H1 (cell line): ENCODE measurements around the gene SFMBT2. TPM values are rescaled to one million over a fixed set of nuclear protein-coding genes. Genes with fewer than 3 reads are reported as not detected.

Experiments
- CTCF ChIA-PET: fragments of 300-600 bp; sonication (Branson Sonifier 250); formaldehyde crosslinking; loops from one replicate; lab custom pipeline; 2021; ENCODE audit not compliant: partially characterized antibody; lab: Charles Lee
- POLR2A ChIA-PET: fragments of 300-600 bp; sonication (Branson Sonifier 250); formaldehyde crosslinking; loops from one replicate; lab custom pipeline; 2021; ENCODE audit warnings: inconsistent platforms; ENCODE audit not compliant: partially characterized antibody; lab: Charles Lee
- DNase-seq, 2 experiments: peaks; one replicate each; pipeline versions ENCODE4 v3.0.0 to v3.0.0-alpha.2; 2010 to 2022; ENCODE audit warnings: low spot score in 2 of 2, low read depth in 1 of 2, mixed read lengths in 1 of 2
- FAIRE-seq: peaks from 2 replicates; lab custom pipeline; 2011; peaks lifted over from hg19 to GRCh38; lab: Jason Lieb, UNC
- H2AFZ ChIP-seq: 2 replicates; pipeline ENCODE4 v1.8.1; 2012; ENCODE audit warnings: low read length, inconsistent platforms
- H2AK5ac ChIP-seq: 2 replicates; pipeline ENCODE4 v1.6.1; 2013; ENCODE audit warnings: low read depth, low read length
- H2BK120ac ChIP-seq: replicated peaks from 2 replicates; pipeline ENCODE3; 2013; ENCODE audit warnings: low read depth, low read length, inconsistent platforms
- H2BK12ac ChIP-seq: 2 replicates; pipeline ENCODE4 v1.6.1; 2013; ENCODE audit warnings: low read depth, low read length
- H2BK15ac ChIP-seq: 2 replicates; pipeline ENCODE4 v1.6.1; 2013; ENCODE audit warnings: low read length
- H2BK20ac ChIP-seq: 2 replicates; pipeline ENCODE4 v1.6.1; 2013; ENCODE audit warnings: low read length
- H2BK5ac ChIP-seq: 2 replicates; pipeline ENCODE4 v1.6.1; 2013; ENCODE audit warnings: low read depth, low read length
- H3K14ac ChIP-seq: 2 replicates; pipeline ENCODE4 v1.6.1; 2013; ENCODE audit warnings: inconsistent platforms; ENCODE audit not compliant: insufficient read length
- H3K18ac ChIP-seq: 2 replicates; pipeline ENCODE4 v1.6.1; 2013; ENCODE audit warnings: low read length; ENCODE audit errors: extremely low read depth
- H3K23ac ChIP-seq: 2 replicates; pipeline ENCODE4 v1.6.1; 2013; ENCODE audit warnings: inconsistent platforms; ENCODE audit not compliant: insufficient read length
- H3K23me2 ChIP-seq: 2 replicates; pipeline ENCODE4 v1.6.1; 2013; ENCODE audit warnings: low read depth, low read length
- H3K27ac ChIP-seq: 2 replicates; pipeline ENCODE4 v1.6.1; 2011; ENCODE audit warnings: low read depth, low read length, inconsistent platforms
- H3K27me3 ChIP-seq, 4 experiments: replicated peaks in 1 of 4; 1 replicate in 1 of 4; 2 replicates in 3 of 4; pipeline versions ENCODE4 v1.6.1 to v1.8.1; 2011 to 2013; ENCODE audit warnings: low read length in 3 of 4, mild to moderate bottlenecking in 3 of 4, inconsistent platforms in 2 of 4, mixed read lengths in 2 of 4, moderate library complexity in 1 of 4; ENCODE audit not compliant: control insufficient read depth in 3 of 4, insufficient read depth in 3 of 4; ENCODE audit errors: extremely low read depth in 1 of 4
- H3K36me3 ChIP-seq, 4 experiments: 2 replicates each; pipeline versions ENCODE4 v1.6.1 to v1.8.1; 2011 to 2013; ENCODE audit warnings: mild to moderate bottlenecking in 4 of 4, low read length in 3 of 4, moderate library complexity in 2 of 4, control low read depth in 1 of 4, inconsistent platforms in 1 of 4; ENCODE audit not compliant: insufficient read depth in 4 of 4, control insufficient read depth in 2 of 4
- H3K4ac ChIP-seq: replicated peaks from 2 replicates; pipeline ENCODE3; 2013; ENCODE audit warnings: low read length, low read depth, mixed read lengths, inconsistent platforms; ENCODE audit not compliant: insufficient read length
- H3K4me1 ChIP-seq, 4 experiments: replicated peaks in 1 of 4; 1 replicate in 1 of 4; 2 replicates in 3 of 4; pipeline versions ENCODE4 v1.6.1 to v1.8.1; 2011 to 2013; ENCODE audit warnings: low read length in 3 of 4, inconsistent platforms in 2 of 4, mixed read lengths in 1 of 4; ENCODE audit not compliant: insufficient read depth in 4 of 4, control insufficient read depth in 3 of 4
- H3K4me2 ChIP-seq, 2 experiments: 2 replicates each; pipeline versions ENCODE4 v1.6.1 to v1.8.1; 2011 to 2013; ENCODE audit warnings: low read depth in 2 of 2, low read length in 2 of 2, control low read depth in 1 of 2, inconsistent platforms in 1 of 2, mild to moderate bottlenecking in 1 of 2; ENCODE audit not compliant: insufficient read depth in 1 of 2
- H3K4me3 ChIP-seq, 4 experiments: fragments of 200-600, 300-600 bp in 1 of 4; sonication (generic), shearing (Covaris generic), sonication (Bioruptor Twin) in 1 of 4; 2 replicates each; pipeline versions ENCODE4 v1.5.1 to v1.8.1; 2011 to 2016; ENCODE audit warnings: low read length in 4 of 4, low read depth in 3 of 4, control low read depth in 2 of 4, inconsistent platforms in 2 of 4, mild to moderate bottlenecking in 2 of 4, mixed read lengths in 1 of 4, moderate library complexity in 1 of 4; ENCODE audit not compliant: insufficient read depth in 2 of 4; ENCODE audit errors: extremely low read depth in 1 of 4
- H3K56ac ChIP-seq: replicated peaks from 2 replicates; pipeline ENCODE3; 2013; ENCODE audit warnings: low read depth, mild to moderate bottlenecking, mixed read lengths, low read length, inconsistent platforms; ENCODE audit not compliant: insufficient read length
- H3K79me1 ChIP-seq: 2 replicates; pipeline ENCODE4 v1.6.1; 2013; ENCODE audit warnings: low read depth, low read length, control low read depth
- H3K79me2 ChIP-seq, 2 experiments: 2 replicates each; pipeline versions ENCODE4 v1.6.1 to v1.8.1; 2012 to 2013; ENCODE audit warnings: low read length in 2 of 2, mild to moderate bottlenecking in 2 of 2, inconsistent platforms in 1 of 2; ENCODE audit not compliant: insufficient read depth in 2 of 2, control insufficient read depth in 1 of 2
- H3K9ac ChIP-seq, 4 experiments: replicated peaks in 1 of 4; 1 replicate in 1 of 4; 2 replicates in 3 of 4; pipeline versions ENCODE4 v1.6.1 to v1.8.1; 2011 to 2013; ENCODE audit warnings: low read depth in 3 of 4, low read length in 3 of 4, control low read depth in 2 of 4, mild to moderate bottlenecking in 2 of 4, moderate library complexity in 2 of 4, inconsistent platforms in 1 of 4; ENCODE audit errors: extremely low read depth in 1 of 4
- H3K9me3 ChIP-seq, 2 experiments: 2 replicates each; pipeline versions ENCODE4 v1.6.1 to v1.8.1; 2012 to 2013; ENCODE audit warnings: mild to moderate bottlenecking in 2 of 2, moderate library complexity in 2 of 2, control low read depth in 1 of 2, inconsistent platforms in 1 of 2, low read depth in 1 of 2, low read length in 1 of 2, mixed read lengths in 1 of 2; ENCODE audit not compliant: insufficient read depth in 2 of 2
- H4K20me1 ChIP-seq, 2 experiments: replicated peaks in 1 of 2; 2 replicates each; pipeline versions ENCODE3 to v1.8.1; 2011 to 2013; ENCODE audit warnings: inconsistent platforms in 2 of 2, low read length in 2 of 2, mild to moderate bottlenecking in 1 of 2; ENCODE audit not compliant: insufficient read depth in 2 of 2, control insufficient read depth in 1 of 2
- H4K5ac ChIP-seq: 2 replicates; pipeline ENCODE4 v1.6.1; 2013; ENCODE audit warnings: low read length, low read depth, mixed read lengths, inconsistent platforms; ENCODE audit not compliant: insufficient read length
- H4K8ac ChIP-seq: 2 replicates; pipeline ENCODE4 v1.8.0; 2013; ENCODE audit warnings: mild to moderate bottlenecking, moderate library complexity, low read length, inconsistent platforms; ENCODE audit not compliant: insufficient read depth; ENCODE audit errors: extremely low read depth
- H4K91ac ChIP-seq: replicated peaks from 2 replicates; pipeline ENCODE3; 2013; ENCODE audit warnings: low read length, mixed read lengths, inconsistent platforms; ENCODE audit not compliant: insufficient read length
- ATF2 ChIP-seq: IDR thresholded peaks from 2 replicates; pipeline ENCODE4 v1.6.1; 2012; ENCODE audit warnings: low read length, inconsistent platforms
- BRCA1 ChIP-seq: IDR thresholded peaks from 2 replicates; pipeline ENCODE4 v1.6.1; 2012; ENCODE audit warnings: low read depth, low read length, improper control_type of control experiment
- CTBP2 ChIP-seq: IDR thresholded peaks from 2 replicates; pipeline ENCODE4 v1.7.0; 2011; ENCODE audit warnings: borderline replicate concordance, mild to moderate bottlenecking, moderate library complexity, mixed read lengths, low read length; ENCODE audit not compliant: insufficient read depth, insufficient read length
- KDM1A ChIP-seq: fragments of 200-600, 300-600 bp; sonication (generic); IDR thresholded peaks from 2 replicates; pipeline ENCODE4 v1.7.1; 2016; ENCODE audit warnings: mild to moderate bottlenecking, low read length, borderline replicate concordance
- NRF1 ChIP-seq: IDR thresholded peaks from 2 replicates; pipeline ENCODE4 v1.6.1; 2011; ENCODE audit warnings: mild to moderate bottlenecking, low read depth, low read length, improper control_type of control experiment
- SIX5 ChIP-seq: IDR thresholded peaks from 2 replicates; pipeline ENCODE4 v1.6.1; 2011; ENCODE audit warnings: mild to moderate bottlenecking, low read depth, low read length
- SRF ChIP-seq: IDR thresholded peaks from 2 replicates; pipeline ENCODE4 v1.6.1; 2011; ENCODE audit warnings: mild to moderate bottlenecking, low read depth, low read length, moderate library complexity
- WGBS, 2 experiments: shearing (Covaris generic) in 1 of 2; methylation state at CpG; one replicate each; pipeline versions ENCODE4 v1.1.6 to v1.1.7; 2013 to 2015; ENCODE audit warnings: low lambda C conversion rate in 2 of 2, mixed read lengths in 2 of 2, inconsistent platforms in 1 of 2, low coverage in 1 of 2, missing lambda C conversion rate in 1 of 2; ENCODE audit not compliant: insufficient replicate concordance in 2 of 2, insufficient coverage in 1 of 2, insufficient read length in 1 of 2; ENCODE audit errors: extremely low coverage in 1 of 2, missing lambda C conversion rate in 1 of 2; 5-methylcytosine and 5-hydroxymethylcytosine counted together
- polyA plus RNA-seq, 7 experiments: library from polyadenylated mRNA; depleted of rRNA in 3 of 7; stranded (reverse) in 5 of 7; unstranded in 2 of 7; fragments of >200 nt in 5 of 7; fragments of 200-250 nt in 2 of 7; gene quantifications; 1 replicate in 5 of 7; 2 replicates in 1 of 7; 4 replicates in 1 of 7; pipeline versions ENCODE4 v1.2.1 to v1.2.3, GENCODE V29; 2011 to 2013; ENCODE audit warnings: missing spikeins in 2 of 7, mixed read lengths in 2 of 7
- total RNA-seq: library from RNA; stranded (reverse); fragmentation: NEBNext Ultra II Directional; extraction: Animal tissue kit (Norgen Biotek cat#: 25700); gene quantifications from 2 replicates; pipeline ENCODE4 v1.2.1, GENCODE V29; 2021

The SFMBT2 gene
- total and polyA plus RNA-seq, 2 of the 8 experiments (the other 6 are each of a cell fraction or from before 2014, with no cell fraction given), result 2.9 to 11.0 TPM

- ChIA-PET POLR2A (no interaction called here), CTCF (interaction anchor here (0.7 to 3.8 kb wide), 12 partner anchors 12 to 215 kb away, joined by 3 to 17 read pairs (median 4); partner anchors contain the start of gene SFMBT2)
- no peak overlapping the region for H2BK5ac ChIP-seq
Measured at GRCh38 chr10:7300384-7300971, 110.4 kb downstream of the SFMBT2 start.

More at GRCh38 chr10:7300384-7300971, 110.4 kb downstream of the SFMBT2 start:
- Histone ChIP-seq H3K23me2 (no peaks in the 10 kb centered on the region), H3K27me3 (no peaks in the 10 kb centered on the region), H4K8ac (no peak overlapping the region), H3K36me3 (no peaks in the 10 kb centered on the region), H3K4me1 (peaks cover 2 to 8% (median 3%) of the 10 kb centered on the region in 4 experiments; a peak in 6 of 7 replicates), H2BK20ac (no peak overlapping the region), H3K14ac (no peak overlapping the region), H4K91ac (no peak overlapping the region), H3K56ac (no peak overlapping the region), H3K4me3 (no peak overlapping the region), H3K4me2 (no peak overlapping the region), H3K4ac (no peak overlapping the region), H2BK15ac (no peak overlapping the region), H2BK12ac (no peak overlapping the region), H3K79me1 (peaks cover 8% of the 10 kb centered on the region), H3K18ac (no peak overlapping the region), H3K27ac (no peak overlapping the region), H3K79me2 (peaks cover 4 to 20% of the 10 kb centered on the region in 2 experiments; a peak in 2 of 4 replicates), H4K20me1 (peaks cover 0 to 5% of the 10 kb centered on the region in 2 experiments), H4K5ac (no peak overlapping the region), H2BK120ac (no peak overlapping the region)
- no peak for TF ChIP-seq ATF2
- TF ChIP-seq SIX5, result no peak
- no peak for TF ChIP-seq NRF1
- TF ChIP-seq KDM1A, result no peak
- no peak for TF ChIP-seq CTBP2
- no peak for TF ChIP-seq BRCA1
- no peak for TF ChIP-seq SRF
- TF ChIP-seq, all 59 proteins: peak for 0
- FAIRE-seq (no peak), DNase-seq (no peak)
- Histone ChIP-seq H3K9ac (no peak overlapping the region), H3K23ac (no peak overlapping the region), H3K9me3 (no peaks in the 10 kb centered on the region), H2AFZ (no peak overlapping the region), H2AK5ac (no peak overlapping the region)
- 80% methylated on average over 5 of the region's 5 CpGs; no CpG with 5 or more reads in 1 of the 2 experiments for WGBS, 2 experiments
